K562 (cell line): ENCODE results near the gene ME3. TPM values are rescaled to one million over a fixed set of nuclear protein-coding genes. Genes with fewer than 3 reads are reported as not detected.

Source experiments
- ATAC-seq: fragments of 200-7000 bp; cut with Tn5 transposase; 3 replicates; pipeline ENCODE4 v1.9.1; 2020; ENCODE audit warnings: moderate library complexity
- BruUV-seq: library from RNA; stranded (reverse); fragments of 400-500 nt; replicated peaks from 2 replicates; lab custom pipeline; 2021; lab: Mats Ljungman, UMichigan
- CTCF ChIA-PET: fragments of 300-600 bp; formaldehyde crosslinking; extraction: SDS; loops from one replicate; lab custom pipeline; 2021; ENCODE audit warnings: low intra/inter-chr PET ratio; lab: Yijun Ruan, JAX
- POLR2A ChIA-PET: fragments of 300-600, 350-650 bp; sonication (Branson Sonifier 250); formaldehyde crosslinking; extraction: SDS; loops from one replicate; lab custom pipeline; 2021; ENCODE audit warnings: antibody characterized with exemption, inconsistent platforms; lab: Yijun Ruan, JAX
- DNase-seq, 4 experiments: peaks; one replicate each; pipeline versions ENCODE4 v3.0.0 to v3.0.0-alpha.2; 2011 to 2018; ENCODE audit warnings: low spot score in 3 of 4, mixed read lengths in 3 of 4; ENCODE audit errors: extremely low read depth in 1 of 4
- FAIRE-seq: peaks from 2 replicates; lab custom pipeline; 2011; peaks lifted over from hg19 to GRCh38; lab: Jason Lieb, UNC
- H2AFZ ChIP-seq: 2 replicates; pipeline ENCODE4 v1.6.0; 2011; ENCODE audit warnings: low read depth, low read length, control low read depth, inconsistent platforms
- H3K27ac ChIP-seq: fragments of 200-600 bp; 3 replicates; pipeline ENCODE4 v1.8.0; 2011; ENCODE audit warnings: low read depth, mild to moderate bottlenecking, control low read depth, inconsistent platforms, low read length, moderate library complexity, mixed read lengths; ENCODE audit errors: extremely low read depth
- H3K27me3 ChIP-seq, 2 experiments: fragments of 300-600 bp in 1 of 2; 2 replicates in 1 of 2; 3 replicates in 1 of 2; pipeline versions ENCODE4 v1.6.0 to v1.8.0; 2011; ENCODE audit warnings: inconsistent platforms in 2 of 2, low read length in 2 of 2, mild to moderate bottlenecking in 1 of 2, mixed read lengths in 1 of 2, moderate library complexity in 1 of 2; ENCODE audit not compliant: control insufficient read depth in 2 of 2, insufficient read depth in 2 of 2
- H3K36me3 ChIP-seq: fragments of 300-600 bp; 3 replicates; pipeline ENCODE4 v1.8.0; 2011; ENCODE audit warnings: mild to moderate bottlenecking, low read length, inconsistent platforms; ENCODE audit not compliant: control insufficient read depth, insufficient read depth
- H3K4me1 ChIP-seq, 2 experiments: fragments of 200-600 bp in 1 of 2; replicated peaks in 1 of 2; 2 replicates in 1 of 2; 3 replicates in 1 of 2; pipeline versions ENCODE4 v1.5.1 to v1.8.0; 2011; ENCODE audit warnings: inconsistent platforms in 2 of 2, low read length in 2 of 2, mild to moderate bottlenecking in 1 of 2, mixed read lengths in 1 of 2, moderate library complexity in 1 of 2; ENCODE audit not compliant: control insufficient read depth in 2 of 2, insufficient read depth in 2 of 2
- H3K4me2 ChIP-seq: 2 replicates; pipeline ENCODE4 v1.6.1; 2011; ENCODE audit warnings: low read length, control low read depth, inconsistent platforms, mixed read lengths; ENCODE audit not compliant: insufficient read depth
- H3K4me3 ChIP-seq: fragments of 200-600 bp; sonication (generic), shearing (Covaris generic); 2 replicates; pipeline ENCODE4 v1.5.1; 2016; ENCODE audit warnings: control low read depth, inconsistent platforms
- H3K79me2 ChIP-seq: fragments of 200-600 bp; 3 replicates; pipeline ENCODE4 v1.8.0; 2011; ENCODE audit warnings: low read length, inconsistent platforms; ENCODE audit not compliant: control insufficient read depth, insufficient read depth
- H3K9ac ChIP-seq, 2 experiments: 2 replicates each; pipeline versions ENCODE4 v1.6.0 to v1.6.1; 2011; ENCODE audit warnings: low read depth in 2 of 2, low read length in 2 of 2, control low read depth in 1 of 2, inconsistent platforms in 1 of 2, mild to moderate bottlenecking in 1 of 2, mixed read lengths in 1 of 2; ENCODE audit not compliant: insufficient read depth in 1 of 2
- H3K9me1 ChIP-seq: one replicate; pipeline ENCODE4 v1.6.0; 2011; ENCODE audit warnings: inconsistent platforms, mild to moderate bottlenecking, low read length, moderate library complexity; ENCODE audit not compliant: control insufficient read depth, insufficient read depth
- H3K9me3 ChIP-seq: replicated peaks from 2 replicates; pipeline ENCODE4 v1.5.1; 2011; ENCODE audit warnings: low read depth, low read length, inconsistent platforms; ENCODE audit not compliant: control insufficient read depth, insufficient read depth
- H4K20me1 ChIP-seq: replicated peaks from 2 replicates; pipeline ENCODE4 v1.6.1; 2011; ENCODE audit warnings: low read length, inconsistent platforms, mixed read lengths; ENCODE audit not compliant: control insufficient read depth, insufficient read depth
- CEBPG ChIP-seq, 3 experiments: fragments of 200-800 bp in 1 of 3; sonication (Bioruptor generic) in 1 of 3; sonication (generic) in 1 of 3; formaldehyde crosslinking in 1 of 3; IDR thresholded peaks in 2 of 3; conservative IDR thresholded peaks in 1 of 3; 2 replicates each; pipeline versions ENCODE4 v1.6.1 to v1.8.0; 2016 to 2022; ENCODE audit warnings: missing compliant biosample characterization in 2 of 3, missing genetic modification characterization in 2 of 3, mild to moderate bottlenecking in 1 of 3, missing genetic modification reagents in 1 of 3
- CEBPZ ChIP-seq: fragments of 150-350 bp; IDR thresholded peaks from 2 replicates; pipeline ENCODE4 v1.6.1; 2014; ENCODE audit warnings: low read depth, mild to moderate bottlenecking, low read length, borderline replicate concordance
- DACH1 ChIP-seq: fragments of 450-650 bp; IDR thresholded peaks from 2 replicates; pipeline ENCODE4 v1.6.1; 2018; ENCODE audit not compliant: partially characterized antibody
- ETV1 ChIP-seq: fragments of 450-650 bp; conservative IDR thresholded peaks from 2 replicates; pipeline ENCODE4 v1.6.1; 2016; ENCODE audit warnings: missing genetic modification characterization, control low read depth, low read depth, missing compliant biosample characterization
- FOXK2 ChIP-seq, 2 experiments: fragments of 450-650 bp; IDR thresholded peaks in 1 of 2; conservative IDR thresholded peaks in 1 of 2; 2 replicates each; pipeline ENCODE4 v1.6.1; 2016; ENCODE audit warnings: low read depth in 2 of 2, mild to moderate bottlenecking in 1 of 2
- NKRF ChIP-seq: fragments of 450-650 bp; IDR thresholded peaks from 2 replicates; pipeline ENCODE4 v1.6.1; 2016; ENCODE audit warnings: borderline replicate concordance
- PHF20 ChIP-seq: fragments of 450-650 bp; IDR thresholded peaks from 2 replicates; pipeline ENCODE4 v1.6.1; 2018; ENCODE audit not compliant: partially characterized antibody
- RAD21 ChIP-seq, 2 experiments: fragments of 250-450 bp in 1 of 2; fragments of 450-650 bp in 1 of 2; sonication (Bioruptor Pico) in 1 of 2; formaldehyde crosslinking in 1 of 2; IDR thresholded peaks in 1 of 2; conservative IDR thresholded peaks in 1 of 2; 2 replicates each; pipeline versions ENCODE4 v1.4.0 to v1.8.0; 2020 to 2022; ENCODE audit warnings: mild to moderate bottlenecking in 2 of 2, moderate library complexity in 1 of 2
- ZFP36 ChIP-seq: fragments of 150-350 bp; IDR thresholded peaks from 2 replicates; pipeline ENCODE4 v1.6.1; 2018; ENCODE audit warnings: low read length, low read depth; ENCODE audit not compliant: partially characterized antibody
- WGBS: fragments of 100-300 bp; shearing (Covaris generic); methylation state at CpG from one replicate; pipeline ENCODE4 v1.1.6; 2016; ENCODE audit warnings: low coverage, mixed read lengths; ENCODE audit not compliant: insufficient coverage; ENCODE audit errors: missing lambda C conversion rate; 5-methylcytosine and 5-hydroxymethylcytosine counted together
- in situ Hi-C: fragments of 300-500 bp; cut with MboI; formaldehyde crosslinking; loops from 4 replicates; pipeline ENCODE4 v1.15.0; 2018; ENCODE audit warnings: inconsistent platforms, mixed read lengths
- intact Hi-C: fragments of 100-400 bp; cut with micrococcal nuclease; formaldehyde crosslinking; loops from 2 replicates; pipeline ENCODE4 v1.14.2; 2022
- polyA plus RNA-seq, 8 experiments: library from polyadenylated mRNA; depleted of rRNA in 4 of 8; stranded (reverse) in 5 of 8; unstranded in 3 of 8; fragments of >200 nt; fragmentation: Nextera tagmentation in 2 of 8; fragmentation: Illumina TruSeq in 1 of 8; extraction: Ambion mirVana in 2 of 8; extraction: Trizol in 1 of 8; gene quantifications; 2 replicates each; pipeline versions ENCODE4 v1.2.1 to v1.2.3, GENCODE V29; 2011 to 2014; ENCODE audit warnings: inconsistent platforms in 1 of 8, missing spikeins in 1 of 8
- total RNA-seq, 7 experiments: library from RNA; depleted of rRNA in 6 of 7; stranded (reverse); fragments of >200 nt in 6 of 7; fragmentation: Illumina TruSeq in 2 of 7; extraction: Trizol in 2 of 7; gene quantifications; 2 replicates each; pipeline versions ENCODE4 v1.2.1 to v1.2.3, GENCODE V29; 2011 to 2021; ENCODE audit warnings: low replicate concordance in 1 of 7

Gene ME3
- total and polyA plus RNA-seq, 9 of the 15 experiments (the other 6 are each of a cell fraction or from before 2014, with no cell fraction given) = not detected

- TF ChIP-seq ETV1 = no peak
- TF ChIP-seq ZFP36 = no peak
- TF ChIP-seq NKRF = no peak
- TF ChIP-seq DACH1 = no peak
- no peak for TF ChIP-seq PHF20
- no peak for TF ChIP-seq RAD21 (CRISPR knock-in tag; conservative IDR thresholded peaks at IDR 0.05 in 1 of 2, IDR thresholded peaks at IDR 0.05 in 1 of 2)
Measured at GRCh38 chr11:86625544-86625943, 46.9 kb downstream of the ME3 start (continued).

GRCh38 chr11:86624366-86624765 lies 48.0 kb downstream of the ME3 start:
- Histone ChIP-seq H3K27ac (no peak overlapping the region), H3K79me2 (no peaks in the 10 kb centered on the region), H4K20me1 (no peaks in the 10 kb centered on the region), H3K9ac (no peak overlapping the region), H3K4me3 (no peak overlapping the region), H2AFZ (no peak overlapping the region), H3K9me1 (no peaks in the 10 kb centered on the region), H3K4me2 (no peak overlapping the region), H3K36me3 (no peaks in the 10 kb centered on the region), H3K4me1 (no peaks in the 10 kb centered on the region), H3K27me3 (0 out of 5 replicates have a peak, but pooled peaks cover 2 to 4% of the 10 kb centered on the region in 2 experiments), H3K9me3 (no peaks in the 10 kb centered on the region)
- CTCF ChIA-PET = no interaction called here
- POLR2A ChIA-PET = no interaction called here
- in situ Hi-C loops (no loop called here), intact Hi-C loops (no loop called here)
- ATAC-seq = no peak
- DNase-seq = no peak
- WGBS = 2% methylated on average over 3 of the region's 3 CpGs
- no TSS peak for BruUV-seq
- FAIRE-seq = no peak
- TF ChIP-seq CEBPG (CRISPR knock-in tag; IDR thresholded peaks at IDR 0.05) = no peak
- peak; percentile 53 to 66 for TF ChIP-seq CEBPG (tag; conservative IDR thresholded peaks at IDR 0.05 in 1 of 2, IDR thresholded peaks at IDR 0.05 in 1 of 2)
- no peak for TF ChIP-seq FOXK2 (conservative IDR thresholded peaks at IDR 0.05 in 1 of 2, IDR thresholded peaks at IDR 0.05 in 1 of 2; ENCODE audit: low read depth in 2 of 2)
- TF ChIP-seq CEBPZ = no peak
